GM23338 (cell line): ENCODE data around the gene APP. TPM values are rescaled to one million over a fixed set of nuclear protein-coding genes. Genes with fewer than 3 reads are reported as not detected.

Experiments
- ATAC-seq: fragments of 200-7000 bp; cut with Tn5 transposase; 3 replicates; pipeline ENCODE4 v1.9.1; 2020
- DNase-seq: peaks from one replicate; pipeline ENCODE4 v3.0.0-alpha.2; 2015; ENCODE audit warnings: low spot score
- H2AFZ ChIP-seq: fragments of 200-600 bp; sonication (generic); 2 replicates; pipeline ENCODE4 v1.8.0; 2016; ENCODE audit warnings: antibody characterized with exemption, mild to moderate bottlenecking, moderate library complexity
- H3F3A ChIP-seq: fragments of 200-600 bp; sonication (generic); replicated peaks from 2 replicates; pipeline ENCODE4 v1.8.0; 2017; ENCODE audit warnings: antibody characterized with exemption, mixed run types, low read depth
- H3K27ac ChIP-seq: fragments of 200-600 bp; sonication (generic); 2 replicates; pipeline ENCODE4 v1.6.1; 2016; ENCODE audit warnings: low read depth
- H3K27me3 ChIP-seq: fragments of 200-600 bp; sonication (generic); 2 replicates; pipeline ENCODE4 v1.8.0; 2016; ENCODE audit warnings: mild to moderate bottlenecking, mixed run types, moderate library complexity; ENCODE audit not compliant: insufficient read depth
- H3K36me3 ChIP-seq: fragments of 200-600 bp; sonication (generic); 2 replicates; pipeline ENCODE4 v1.8.0; 2016; ENCODE audit warnings: mild to moderate bottlenecking; ENCODE audit not compliant: insufficient read depth
- H3K4me1 ChIP-seq: fragments of 200-600 bp; sonication (generic); 2 replicates; pipeline ENCODE4 v1.8.0; 2016; ENCODE audit warnings: mild to moderate bottlenecking, moderate library complexity; ENCODE audit not compliant: insufficient read depth
- H3K4me2 ChIP-seq: fragments of 200-600 bp; sonication (generic); 2 replicates; pipeline ENCODE4 v1.7.1; 2017; ENCODE audit warnings: mixed run types
- H3K4me3 ChIP-seq: fragments of 200-600 bp; sonication (generic); 2 replicates; pipeline ENCODE4 v1.6.1; 2016; ENCODE audit warnings: mixed run types
- H3K79me2 ChIP-seq: fragments of 200-600 bp; sonication (generic); replicated peaks from 2 replicates; pipeline ENCODE4 v1.8.0; 2017; ENCODE audit warnings: mild to moderate bottlenecking; ENCODE audit not compliant: insufficient read depth
- H3K9me2 ChIP-seq: fragments of 200-600 bp; sonication (generic); 2 replicates; pipeline ENCODE4 v1.8.0; 2017; ENCODE audit not compliant: insufficient read depth
- H4K20me1 ChIP-seq: fragments of 200-600 bp; sonication (generic); replicated peaks from 2 replicates; pipeline ENCODE4 v1.8.0; 2017; ENCODE audit warnings: mild to moderate bottlenecking; ENCODE audit not compliant: insufficient read depth
- H3K27ac Mint-ChIP-seq: 2 replicates; pipeline ENCODE4 v1.8.0; 2020; ENCODE audit warnings: inconsistent platforms, mild to moderate bottlenecking, moderate library complexity, mixed read lengths
- H3K27me3 Mint-ChIP-seq: 3 replicates; pipeline ENCODE4 v1.8.0; 2022; ENCODE audit warnings: low read depth, mild to moderate bottlenecking, moderate library complexity, mixed read lengths, inconsistent platforms; ENCODE audit not compliant: insufficient read depth, poor library complexity
- H3K36me3 Mint-ChIP-seq: 3 replicates; pipeline ENCODE4 v1.8.0; 2021; ENCODE audit warnings: low read depth, mild to moderate bottlenecking, inconsistent platforms, moderate library complexity, mixed read lengths
- H3K4me1 Mint-ChIP-seq: 3 replicates; pipeline ENCODE4 v1.8.0; 2020; ENCODE audit warnings: mild to moderate bottlenecking, inconsistent platforms, mixed read lengths
- H3K4me3 Mint-ChIP-seq: 3 replicates; pipeline ENCODE4 v1.8.0; 2021; ENCODE audit warnings: moderate library complexity, mild to moderate bottlenecking, inconsistent platforms, mixed read lengths
- H3K9me3 Mint-ChIP-seq: 3 replicates; pipeline ENCODE4 v1.8.0; 2020; ENCODE audit warnings: moderate library complexity, mild to moderate bottlenecking, inconsistent platforms, mixed read lengths
- CREB1 ChIP-seq: fragments of 250-450 bp; sonication (Bioruptor Pico); IDR thresholded peaks from 2 replicates; pipeline ENCODE4 v1.5.0; 2020; ENCODE audit warnings: low read depth, mild to moderate bottlenecking, moderate library complexity
- CTCF ChIP-seq, 2 experiments: fragments of 200-600 bp in 1 of 2; sonication (generic) in 1 of 2; conservative IDR thresholded peaks; 2 replicates each; pipeline versions ENCODE4 v1.5.1 to v1.6.1; 2016 to 2017; ENCODE audit warnings: antibody characterized with exemption in 2 of 2, low read depth in 2 of 2, mild to moderate bottlenecking in 2 of 2, moderate library complexity in 1 of 2
- ETS1 ChIP-seq: IDR thresholded peaks from 2 replicates; pipeline ENCODE4 v1.6.1; 2016; ENCODE audit warnings: antibody characterized with exemption
- EZH2 ChIP-seq: fragments of 200-600 bp; sonication (generic); IDR thresholded peaks from one replicate; pipeline ENCODE4 v1.8.0; 2017; ENCODE audit warnings: antibody characterized with exemption, mild to moderate bottlenecking, low read depth; ENCODE audit not compliant: unreplicated experiment
- EZH2phosphoT487 ChIP-seq: fragments of 200-600 bp; sonication (generic); IDR thresholded peaks from one replicate; pipeline ENCODE4 v1.8.1; 2018; ENCODE audit warnings: antibody characterized with exemption; ENCODE audit not compliant: unreplicated experiment
- JUNB ChIP-seq: IDR thresholded peaks from one replicate; pipeline ENCODE4 v1.6.1; 2016; ENCODE audit warnings: antibody characterized with exemption; ENCODE audit not compliant: unreplicated experiment
- NANOG ChIP-seq: IDR thresholded peaks from 2 replicates; pipeline ENCODE4 v1.6.1; 2016; ENCODE audit warnings: antibody characterized with exemption, borderline replicate concordance
- POLR2AphosphoS5 ChIP-seq: IDR thresholded peaks from 2 replicates; pipeline ENCODE4 v1.6.1; 2016; ENCODE audit warnings: antibody characterized with exemption, low read depth
- REST ChIP-seq: IDR thresholded peaks from one replicate; pipeline ENCODE4 v1.6.1; 2018; ENCODE audit warnings: antibody characterized with exemption; ENCODE audit not compliant: unreplicated experiment
- STAT1 ChIP-seq: IDR thresholded peaks from one replicate; pipeline ENCODE4 v1.6.1; 2016; ENCODE audit warnings: antibody characterized with exemption; ENCODE audit not compliant: unreplicated experiment
- ZNF114 ChIP-seq: fragments of 250-450 bp; sonication (Bioruptor Pico); IDR thresholded peaks from 2 replicates; pipeline ENCODE4 v1.5.0; 2020; ENCODE audit warnings: mild to moderate bottlenecking, moderate library complexity
- ZNF331 ChIP-seq: fragments of 250-450 bp; sonication (Bioruptor Pico); IDR thresholded peaks from 2 replicates; pipeline ENCODE4 v1.5.0; 2020; ENCODE audit warnings: low read depth, mild to moderate bottlenecking, moderate library complexity
- ZNF462 ChIP-seq: fragments of 250-450 bp; sonication (Bioruptor Pico); IDR thresholded peaks from 2 replicates; pipeline ENCODE4 v1.5.0; 2020; ENCODE audit warnings: mild to moderate bottlenecking, moderate library complexity
- polyA plus RNA-seq: library from polyadenylated mRNA; unstranded; fragments of >200 nt; fragmentation: Nextera tagmentation; extraction: Ambion mirVana; gene quantifications from 2 replicates; pipeline ENCODE4 v1.2.1, GENCODE V29; 2016
- total RNA-seq: library from RNA; depleted of rRNA; stranded (reverse); fragments of >200 nt; shearing (Covaris generic); gene quantifications from 2 replicates; pipeline ENCODE4 v1.2.3, GENCODE V29; 2014

Gene APP
- total and polyA plus RNA-seq, 2 experiments from 2014 or later = 69.4 to 444 TPM

GRCh38 chr21:26195708-26196107, 25.1 kb upstream of the APP start:
- H3K4me3 ChIP-seq = no peak overlapping the region
- no peak overlapping the region for H3K27ac ChIP-seq
- no peaks in the 10 kb centered on the region for H3K4me1 ChIP-seq
- H3F3A ChIP-seq = no peaks in the 10 kb centered on the region
- no peak overlapping the region for H3K4me3 Mint-ChIP-seq
- no peaks in the 10 kb centered on the region for H3K27me3 ChIP-seq
- 0 out of 3 replicates have a peak, but pooled peaks cover 6% of the 10 kb centered on the region for H3K36me3 Mint-ChIP-seq
- H3K36me3 ChIP-seq = no peaks in the 10 kb centered on the region
- no peaks in the 10 kb centered on the region for H3K27me3 Mint-ChIP-seq
- DNase-seq = no peak
- H3K79me2 ChIP-seq = no peaks in the 10 kb centered on the region
- ATAC-seq = no peak
- H3K9me3 Mint-ChIP-seq = peaks cover 7% of the 10 kb centered on the region; the same call in 2 of the 3 replicates
- no peaks in the 10 kb centered on the region for H3K9me2 ChIP-seq
- H3K27ac Mint-ChIP-seq = no peak overlapping the region
- TF ChIP-seq NANOG (no peak), ZNF114 (CRISPR knock-in tag) (no peak), CTCF (conservative IDR thresholded peaks at IDR 0.05; ENCODE audit: low read depth in 2 of 2) (no peak), JUNB (no peak), EZH2 (no peak), EZH2phosphoT487 (no peak), POLR2AphosphoS5 (no peak), CREB1 (no peak), REST (no peak), ETS1 (no peak), STAT1 (no peak), ZNF331 (CRISPR knock-in tag) (no peak), ZNF462 (no peak)
- H4K20me1 ChIP-seq = no peaks in the 10 kb centered on the region
- peak overlapping the region; percentile 67; the same call in 1 of the 2 replicates for H2AFZ ChIP-seq
- H3K4me1 Mint-ChIP-seq = no peaks in the 10 kb centered on the region
- no peak overlapping the region for H3K4me2 ChIP-seq
